IMR-90 (cell line): ENCODE results near the gene MOB2.

Experiments used
- BHLHE40 ChIP-seq: fragments of 150-350 bp; IDR thresholded peaks from 2 replicates; pipeline ENCODE4 v1.6.1; 2016; ENCODE audit warnings: mild to moderate bottlenecking, low read depth, low read length
- CEBPB ChIP-seq: IDR thresholded peaks from 2 replicates; pipeline ENCODE4 v1.6.1; 2012; ENCODE audit warnings: low read depth, low read length, improper control_type of control experiment
- CHD1 ChIP-seq: IDR thresholded peaks from 2 replicates; pipeline ENCODE4 v1.6.1; 2012; ENCODE audit warnings: low read depth, low read length, improper control_type of control experiment
- MAFK ChIP-seq: IDR thresholded peaks from 2 replicates; pipeline ENCODE4 v1.6.1; 2012; ENCODE audit warnings: low read depth, low read length, improper control_type of control experiment
- MXI1 ChIP-seq: IDR thresholded peaks from 2 replicates; pipeline ENCODE4 v1.6.1; 2012; ENCODE audit warnings: low read depth, mild to moderate bottlenecking, low read length, moderate library complexity, borderline replicate concordance
- NFE2L2 ChIP-seq: fragments of 150-350 bp; IDR thresholded peaks from 2 replicates; pipeline ENCODE4 v1.6.1; 2016; ENCODE audit warnings: low read depth, mild to moderate bottlenecking, low read length
- POLR2A ChIP-seq: IDR thresholded peaks from 2 replicates; pipeline ENCODE4 v1.6.1; 2012; ENCODE audit warnings: mild to moderate bottlenecking, low read depth, low read length
- RAD21 ChIP-seq: IDR thresholded peaks from 2 replicates; pipeline ENCODE4 v1.6.1; 2012; ENCODE audit warnings: low read length, improper control_type of control experiment
- RFX5 ChIP-seq: IDR thresholded peaks from 2 replicates; pipeline ENCODE4 v1.8.0; 2012; ENCODE audit warnings: low read depth, mild to moderate bottlenecking, low read length, moderate library complexity
- SMC3 ChIP-seq: fragments of 150-350 bp; IDR thresholded peaks from 2 replicates; pipeline ENCODE4 v1.6.1; 2016; ENCODE audit warnings: low read depth, mild to moderate bottlenecking, antibody characterized with exemption, low read length, moderate library complexity
- TF ChIP-seq, protein P1 (sequence below): conservative IDR thresholded peaks from 2 replicates; pipeline ENCODE4 v1.5.1; 2012; ENCODE audit warnings: mild to moderate bottlenecking, low read depth, low read length, improper control_type of control experiment
- TF ChIP-seq, protein P2 (sequence below): fragments of 150-350 bp; IDR thresholded peaks from 2 replicates; pipeline ENCODE4 v1.6.1; 2016; ENCODE audit warnings: low read depth, mild to moderate bottlenecking, low read length, moderate library complexity, borderline replicate concordance
- TF ChIP-seq, protein P3 (sequence below): fragments of 150-350 bp; IDR thresholded peaks from 2 replicates; pipeline ENCODE4 v1.6.1; 2017; ENCODE audit warnings: mild to moderate bottlenecking, antibody characterized with exemption, low read length, low read depth

DNA sequence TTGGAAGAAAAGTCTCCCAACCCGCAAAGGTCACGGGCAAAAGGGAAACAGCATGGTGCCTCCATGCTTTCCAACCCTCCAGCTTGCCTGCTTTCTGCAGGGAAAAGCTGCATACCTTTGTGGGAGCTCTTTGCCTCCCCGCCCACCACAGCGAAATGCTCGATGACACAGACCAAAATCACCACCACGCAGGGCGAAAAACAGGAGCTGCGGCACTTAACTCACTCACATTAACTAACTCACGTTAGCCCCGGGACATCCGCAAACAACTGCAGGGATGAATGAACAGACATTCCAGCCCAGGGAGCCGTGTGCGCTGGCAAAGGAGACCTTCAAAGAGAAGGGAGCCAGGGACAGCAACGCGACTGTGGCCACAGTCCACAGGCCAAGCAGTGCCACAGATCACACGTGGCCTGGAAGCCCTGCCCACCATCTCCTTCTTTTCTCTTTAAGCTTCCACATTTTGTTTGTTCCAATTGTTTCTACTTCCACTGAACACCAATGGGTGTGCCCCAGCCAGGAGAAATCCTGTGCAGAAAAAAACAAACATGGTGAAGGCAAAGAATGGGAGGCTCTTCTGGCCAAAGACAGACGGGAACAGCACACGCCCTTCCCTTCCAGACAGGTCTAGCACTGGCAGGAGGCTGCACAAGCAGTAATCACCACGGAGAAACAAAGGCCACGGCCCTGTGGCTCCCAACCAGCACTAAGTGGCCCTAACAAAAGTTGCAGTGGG lies 46.2 kb upstream of the MOB2 start:
- TF ChIP-seq, protein P1, sequence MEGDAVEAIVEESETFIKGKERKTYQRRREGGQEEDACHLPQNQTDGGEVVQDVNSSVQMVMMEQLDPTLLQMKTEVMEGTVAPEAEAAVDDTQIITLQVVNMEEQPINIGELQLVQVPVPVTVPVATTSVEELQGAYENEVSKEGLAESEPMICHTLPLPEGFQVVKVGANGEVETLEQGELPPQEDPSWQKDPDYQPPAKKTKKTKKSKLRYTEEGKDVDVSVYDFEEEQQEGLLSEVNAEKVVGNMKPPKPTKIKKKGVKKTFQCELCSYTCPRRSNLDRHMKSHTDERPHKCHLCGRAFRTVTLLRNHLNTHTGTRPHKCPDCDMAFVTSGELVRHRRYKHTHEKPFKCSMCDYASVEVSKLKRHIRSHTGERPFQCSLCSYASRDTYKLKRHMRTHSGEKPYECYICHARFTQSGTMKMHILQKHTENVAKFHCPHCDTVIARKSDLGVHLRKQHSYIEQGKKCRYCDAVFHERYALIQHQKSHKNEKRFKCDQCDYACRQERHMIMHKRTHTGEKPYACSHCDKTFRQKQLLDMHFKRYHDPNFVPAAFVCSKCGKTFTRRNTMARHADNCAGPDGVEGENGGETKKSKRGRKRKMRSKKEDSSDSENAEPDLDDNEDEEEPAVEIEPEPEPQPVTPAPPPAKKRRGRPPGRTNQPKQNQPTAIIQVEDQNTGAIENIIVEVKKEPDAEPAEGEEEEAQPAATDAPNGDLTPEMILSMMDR = no peak
- TF ChIP-seq MAFK (no peak), NFE2L2 (no peak), RAD21 (no peak), POLR2A (no peak), SMC3 (no peak), CEBPB (no peak), MXI1 (no peak), BHLHE40 (no peak), RFX5 (no peak), CHD1 (no peak)
- TF ChIP-seq, protein P2, sequence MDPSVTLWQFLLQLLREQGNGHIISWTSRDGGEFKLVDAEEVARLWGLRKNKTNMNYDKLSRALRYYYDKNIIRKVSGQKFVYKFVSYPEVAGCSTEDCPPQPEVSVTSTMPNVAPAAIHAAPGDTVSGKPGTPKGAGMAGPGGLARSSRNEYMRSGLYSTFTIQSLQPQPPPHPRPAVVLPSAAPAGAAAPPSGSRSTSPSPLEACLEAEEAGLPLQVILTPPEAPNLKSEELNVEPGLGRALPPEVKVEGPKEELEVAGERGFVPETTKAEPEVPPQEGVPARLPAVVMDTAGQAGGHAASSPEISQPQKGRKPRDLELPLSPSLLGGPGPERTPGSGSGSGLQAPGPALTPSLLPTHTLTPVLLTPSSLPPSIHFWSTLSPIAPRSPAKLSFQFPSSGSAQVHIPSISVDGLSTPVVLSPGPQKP = no peak
- TF ChIP-seq, protein P3, sequence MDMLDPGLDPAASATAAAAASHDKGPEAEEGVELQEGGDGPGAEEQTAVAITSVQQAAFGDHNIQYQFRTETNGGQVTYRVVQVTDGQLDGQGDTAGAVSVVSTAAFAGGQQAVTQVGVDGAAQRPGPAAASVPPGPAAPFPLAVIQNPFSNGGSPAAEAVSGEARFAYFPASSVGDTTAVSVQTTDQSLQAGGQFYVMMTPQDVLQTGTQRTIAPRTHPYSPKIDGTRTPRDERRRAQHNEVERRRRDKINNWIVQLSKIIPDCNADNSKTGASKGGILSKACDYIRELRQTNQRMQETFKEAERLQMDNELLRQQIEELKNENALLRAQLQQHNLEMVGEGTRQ = no peak
